ENCODE data around the gene ACADVL.

The ACADVL gene

GRCh38 chr17:7217113-7217987, 2.4 kb upstream of the ACADVL start:
- WGBS, 2 experiments = 4% methylated on average over 19 to 30 of the region's 32 CpGs
- no peak overlapping the region for H3K27ac ChIP-seq (ENCODE audit: insufficient read depth, low read depth, low read length, poor library complexity, severe bottlenecking)
- H3K4me3 ChIP-seq (ENCODE audit: insufficient read depth, low read depth, low read length) = peak overlapping the region; percentile 56
- no peaks in the 10 kb centered on the region for H3K9me3 ChIP-seq (ENCODE audit: control insufficient read depth, low read length)
- H3K27me3 ChIP-seq (ENCODE audit: control insufficient read depth, insufficient read depth, low read length, poor library complexity, severe bottlenecking) = no peaks in the 10 kb centered on the region
- H3K36me3 ChIP-seq (ENCODE audit: control insufficient read depth, insufficient read depth, low read length) = peaks cover 3% of the 10 kb centered on the region
- H3K4me1 ChIP-seq (ENCODE audit: control insufficient read depth, insufficient read depth, low read length) = peaks cover 42% of the 10 kb centered on the region

- no peaks in the 10 kb centered on the region for H3K9me3 ChIP-seq (ENCODE audit: control insufficient read depth, low read length)
- peaks cover 11% of the 10 kb centered on the region for H3K36me3 ChIP-seq (ENCODE audit: control insufficient read depth, insufficient read depth, low read length)
- peak overlapping the region; percentile 56 for H3K4me3 ChIP-seq (ENCODE audit: insufficient read depth, low read depth, low read length)
- peaks cover 41% of the 10 kb centered on the region for H3K4me1 ChIP-seq (ENCODE audit: control insufficient read depth, insufficient read depth, low read length)
- WGBS, 2 experiments = 81 to 84% methylated on average over 6 of the region's 6 CpGs
- H3K27ac ChIP-seq (ENCODE audit: insufficient read depth, low read depth, low read length, poor library complexity, severe bottlenecking) = peak overlapping the region; percentile 19
- no peaks in the 10 kb centered on the region for H3K27me3 ChIP-seq (ENCODE audit: control insufficient read depth, insufficient read depth, low read length, poor library complexity, severe bottlenecking)
Observed at GRCh38 chr17:7218166-7218565, 1.6 kb upstream of the ACADVL start.

GRCh38 chr17:7218758-7219157, 980 bp upstream of the ACADVL start:
- Histone ChIP-seq H3K36me3 (ENCODE audit: control insufficient read depth, insufficient read depth, low read length) (peaks cover 17% of the 10 kb centered on the region), H3K27ac (ENCODE audit: insufficient read depth, low read depth, low read length, poor library complexity, severe bottlenecking) (peak overlapping the region; percentile 75), H3K9me3 (ENCODE audit: control insufficient read depth, low read length) (no peaks in the 10 kb centered on the region), H3K4me3 (ENCODE audit: insufficient read depth, low read depth, low read length) (peak overlapping the region; percentile 11), H3K4me1 (ENCODE audit: control insufficient read depth, insufficient read depth, low read length) (peaks cover 36% of the 10 kb centered on the region), H3K27me3 (ENCODE audit: control insufficient read depth, insufficient read depth, low read length, poor library complexity, severe bottlenecking) (no peaks in the 10 kb centered on the region)
- WGBS, 2 experiments = 66 to 79% methylated on average over 6 of the region's 6 CpGs

GRCh38 chr17:7219229-7219811, 418 bp upstream of the ACADVL start:
- H3K27ac ChIP-seq (ENCODE audit: insufficient read depth, low read depth, low read length, poor library complexity, severe bottlenecking) = peak overlapping the region; percentile 75
- H3K9me3 ChIP-seq (ENCODE audit: control insufficient read depth, low read length) = no peaks in the 10 kb centered on the region
- H3K27me3 ChIP-seq (ENCODE audit: control insufficient read depth, insufficient read depth, low read length, poor library complexity, severe bottlenecking) = no peaks in the 10 kb centered on the region
- WGBS, 2 experiments = 27% methylated on average over 12 of the region's 12 CpGs
- H3K4me1 ChIP-seq (ENCODE audit: control insufficient read depth, insufficient read depth, low read length) = peaks cover 36% of the 10 kb centered on the region
- peaks cover 22% of the 10 kb centered on the region for H3K36me3 ChIP-seq (ENCODE audit: control insufficient read depth, insufficient read depth, low read length)
- peak overlapping the region; percentile 87 for H3K4me3 ChIP-seq (ENCODE audit: insufficient read depth, low read depth, low read length)

- Histone ChIP-seq H3K27ac (ENCODE audit: insufficient read depth, low read depth, low read length, poor library complexity, severe bottlenecking) (peak overlapping the region; percentile 65), H3K4me1 (ENCODE audit: control insufficient read depth, insufficient read depth, low read length) (peaks cover 30% of the 10 kb centered on the region), H3K36me3 (ENCODE audit: control insufficient read depth, insufficient read depth, low read length) (peaks cover 31% of the 10 kb centered on the region), H3K27me3 (ENCODE audit: control insufficient read depth, insufficient read depth, low read length, poor library complexity, severe bottlenecking) (no peaks in the 10 kb centered on the region), H3K9me3 (ENCODE audit: control insufficient read depth, low read length) (no peaks in the 10 kb centered on the region), H3K4me3 (ENCODE audit: insufficient read depth, low read depth, low read length) (peak overlapping the region; percentile 87)
- 52 to 57% methylated on average over 11 of the region's 11 CpGs for WGBS, 2 experiments
Observed at GRCh38 chr17:7220593-7221277, 997 bp downstream of the ACADVL start.

- peaks cover 23% of the 10 kb centered on the region for H3K4me1 ChIP-seq (ENCODE audit: control insufficient read depth, insufficient read depth, low read length)
- WGBS, 2 experiments = 95 to 96% methylated on average over 10 of the region's 10 CpGs
- H3K27me3 ChIP-seq (ENCODE audit: control insufficient read depth, insufficient read depth, low read length, poor library complexity, severe bottlenecking) = no peaks in the 10 kb centered on the region
- no peak overlapping the region for H3K4me3 ChIP-seq (ENCODE audit: insufficient read depth, low read depth, low read length)
- no peaks in the 10 kb centered on the region for H3K9me3 ChIP-seq (ENCODE audit: control insufficient read depth, low read length)
- H3K36me3 ChIP-seq (ENCODE audit: control insufficient read depth, insufficient read depth, low read length) = peaks cover 39% of the 10 kb centered on the region
- H3K27ac ChIP-seq (ENCODE audit: insufficient read depth, low read depth, low read length, poor library complexity, severe bottlenecking) = no peak overlapping the region
Observed at GRCh38 chr17:7221278-7222092, 1.7 kb downstream of the ACADVL start.

- H3K36me3 ChIP-seq (ENCODE audit: control insufficient read depth, insufficient read depth, low read length) = peaks cover 45% of the 10 kb centered on the region
- H3K9me3 ChIP-seq (ENCODE audit: control insufficient read depth, low read length) = no peaks in the 10 kb centered on the region
- 93 to 95% methylated on average over 15 of the region's 15 CpGs for WGBS, 2 experiments
- no peaks in the 10 kb centered on the region for H3K27me3 ChIP-seq (ENCODE audit: control insufficient read depth, insufficient read depth, low read length, poor library complexity, severe bottlenecking)
- no peak overlapping the region for H3K4me3 ChIP-seq (ENCODE audit: insufficient read depth, low read depth, low read length)
- H3K27ac ChIP-seq (ENCODE audit: insufficient read depth, low read depth, low read length, poor library complexity, severe bottlenecking) = no peak overlapping the region
- peaks cover 20% of the 10 kb centered on the region for H3K4me1 ChIP-seq (ENCODE audit: control insufficient read depth, insufficient read depth, low read length)
Observed at GRCh38 chr17:7222093-7222971, 2.6 kb downstream of the ACADVL start.

GRCh38 chr17:7222972-7223292, 3.2 kb downstream of the ACADVL start:
- Histone ChIP-seq H3K9me3 (ENCODE audit: control insufficient read depth, low read length) (no peaks in the 10 kb centered on the region), H3K4me1 (ENCODE audit: control insufficient read depth, insufficient read depth, low read length) (peaks cover 16% of the 10 kb centered on the region), H3K36me3 (ENCODE audit: control insufficient read depth, insufficient read depth, low read length) (peaks cover 49% of the 10 kb centered on the region), H3K4me3 (ENCODE audit: insufficient read depth, low read depth, low read length) (no peak overlapping the region), H3K27ac (ENCODE audit: insufficient read depth, low read depth, low read length, poor library complexity, severe bottlenecking) (no peak overlapping the region), H3K27me3 (ENCODE audit: control insufficient read depth, insufficient read depth, low read length, poor library complexity, severe bottlenecking) (no peaks in the 10 kb centered on the region)
- 90 to 94% methylated on average over 7 of the region's 7 CpGs for WGBS, 2 experiments

- Histone ChIP-seq H3K36me3 (ENCODE audit: control insufficient read depth, insufficient read depth, low read length) (peaks cover 53% of the 10 kb centered on the region), H3K4me1 (ENCODE audit: control insufficient read depth, insufficient read depth, low read length) (peaks cover 12% of the 10 kb centered on the region), H3K27me3 (ENCODE audit: control insufficient read depth, insufficient read depth, low read length, poor library complexity, severe bottlenecking) (no peaks in the 10 kb centered on the region), H3K9me3 (ENCODE audit: control insufficient read depth, low read length) (no peaks in the 10 kb centered on the region), H3K27ac (ENCODE audit: insufficient read depth, low read depth, low read length, poor library complexity, severe bottlenecking) (no peak overlapping the region), H3K4me3 (ENCODE audit: insufficient read depth, low read depth, low read length) (no peak overlapping the region)
- 95 to 98% methylated on average over 4 of the region's 4 CpGs for WGBS, 2 experiments
Observed at GRCh38 chr17:7223375-7223774, 3.6 kb downstream of the ACADVL start.
